HAP-1 (cell line): ENCODE results near the gene NOX3.
"Not testable (repeated sequence)": the region's sequence is repeated elsewhere in the genome, so short reads cannot be mapped to it uniquely, and the experiment has no call there.

ENCODE experiments used
- DNase-seq, 2 experiments: peaks; one replicate each; pipeline ENCODE4 v3.0.0-alpha.2; 2016 to 2020; ENCODE audit warnings: low spot score in 2 of 2
- H3K27me3 ChIP-seq: fragments of 250-450 bp; sonication (Bioruptor Pico); 2 replicates; pipeline ENCODE4 v1.5.1; 2020; ENCODE audit warnings: low read depth, mild to moderate bottlenecking, moderate library complexity
- H3K36me3 ChIP-seq: fragments of 250-450 bp; sonication (Bioruptor Pico); replicated peaks from 2 replicates; pipeline ENCODE4 v1.5.1; 2020; ENCODE audit warnings: mild to moderate bottlenecking
- H3K4me1 ChIP-seq: fragments of 250-450 bp; sonication (Bioruptor Pico); 2 replicates; pipeline ENCODE4 v1.5.1; 2020; ENCODE audit warnings: mild to moderate bottlenecking
- H3K4me3 ChIP-seq: fragments of 250-450 bp; sonication (Bioruptor Pico); 2 replicates; pipeline ENCODE4 v1.5.1; 2020; ENCODE audit warnings: mild to moderate bottlenecking, moderate library complexity
- H3K9me3 ChIP-seq: fragments of 250-450 bp; sonication (Bioruptor Pico); 2 replicates; pipeline ENCODE4 v1.5.1; 2020; ENCODE audit warnings: mild to moderate bottlenecking, moderate library complexity
- in situ Hi-C: fragments of 300-500 bp; cut with MboI; formaldehyde crosslinking; loops from 3 replicates; pipeline ENCODE4 v1.14.3; 2020; ENCODE audit warnings: low sequenced_read_pairs, inconsistent platforms, mixed read lengths

NOX3 gene

DNA sequence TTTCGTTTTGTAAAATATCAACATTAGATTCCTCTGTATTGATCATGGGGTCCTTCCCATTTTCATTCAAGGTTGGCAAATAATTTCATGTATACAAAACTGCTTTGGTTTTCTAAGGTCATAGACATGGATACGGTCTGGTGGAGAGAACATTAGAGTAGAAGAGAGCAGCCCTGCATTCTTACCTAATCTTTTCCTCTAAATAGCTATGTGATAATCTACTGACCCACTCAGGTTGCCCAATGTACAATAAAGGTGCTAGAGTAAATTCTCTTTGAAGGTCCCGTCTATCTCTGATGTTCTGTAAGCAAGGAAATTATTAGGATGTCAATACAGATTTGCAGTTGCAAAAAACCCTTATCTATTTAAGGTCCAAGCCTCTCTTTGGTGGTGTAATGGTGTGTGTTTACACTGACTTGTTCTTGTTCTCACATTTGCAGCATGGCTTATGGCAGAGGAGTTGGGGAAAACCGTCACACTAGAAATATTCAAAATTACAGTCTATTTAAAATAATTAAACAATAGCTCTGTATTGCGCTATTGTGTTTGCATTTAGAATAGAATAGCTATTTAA is 31.2 kb upstream of the NOX3 start:
- in situ Hi-C loops = no loop called here
- no peaks in the 10 kb centered on the region for H3K36me3 ChIP-seq
- H3K4me3 ChIP-seq = no peak overlapping the region
- H3K9me3 ChIP-seq = no peaks in the 10 kb centered on the region
- DNase-seq = no peak
- peaks cover 5% of the 10 kb centered on the region for H3K4me1 ChIP-seq
- no peaks in the 10 kb centered on the region for H3K27me3 ChIP-seq

DNA sequence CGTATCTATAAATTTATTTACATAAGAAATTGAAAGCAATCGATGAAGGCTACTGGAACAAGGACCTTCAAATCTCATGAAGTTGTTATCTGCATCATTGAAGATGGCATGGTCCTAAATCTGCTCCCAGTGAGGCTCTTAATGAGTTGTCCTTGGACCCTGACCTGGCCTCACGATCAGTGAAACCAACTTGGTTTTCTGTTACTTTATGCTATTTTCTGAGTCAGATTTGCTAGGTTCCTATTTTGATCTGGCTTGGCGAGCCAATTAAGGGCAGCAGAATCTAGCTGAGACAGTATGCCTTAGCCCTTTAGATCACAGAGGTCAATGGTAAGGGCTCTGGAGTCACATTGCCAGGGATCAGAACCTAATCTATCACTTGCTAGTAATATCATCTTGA is 30.1 kb upstream of the NOX3 start:
- H3K9me3 ChIP-seq = no peaks in the 10 kb centered on the region
- in situ Hi-C loops = no loop called here
- DNase-seq = no peak
- no peaks in the 10 kb centered on the region for H3K4me1 ChIP-seq
- H3K36me3 ChIP-seq = no peaks in the 10 kb centered on the region
- no peak overlapping the region for H3K4me3 ChIP-seq
- H3K27me3 ChIP-seq = no peaks in the 10 kb centered on the region

DNA sequence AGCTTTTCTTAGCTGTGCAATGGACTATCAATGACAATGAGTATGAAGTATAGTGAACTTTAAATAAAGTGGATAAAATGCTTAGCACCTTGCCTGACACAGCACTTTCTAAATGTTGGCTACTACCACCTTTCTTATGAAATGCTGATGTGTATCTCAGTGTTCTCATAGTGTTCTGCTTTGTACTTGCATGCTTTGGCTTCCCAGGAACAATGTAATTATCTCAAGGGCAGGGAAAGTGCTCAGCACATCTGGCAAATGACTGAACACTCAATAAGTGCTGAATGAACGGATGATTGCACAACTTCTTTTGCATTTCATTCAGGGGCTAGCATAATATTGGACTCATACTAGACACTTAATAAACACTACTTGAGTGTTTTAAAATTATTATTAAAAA is 28.2 kb upstream of the NOX3 start:
- no peaks in the 10 kb centered on the region for H3K36me3 ChIP-seq
- in situ Hi-C loops = no loop called here
- H3K4me3 ChIP-seq = no peak overlapping the region
- no peaks in the 10 kb centered on the region for H3K4me1 ChIP-seq
- peak in 1 of 2 experiments; percentile 38 for DNase-seq
- H3K27me3 ChIP-seq = no peaks in the 10 kb centered on the region
- H3K9me3 ChIP-seq = no peaks in the 10 kb centered on the region

DNA sequence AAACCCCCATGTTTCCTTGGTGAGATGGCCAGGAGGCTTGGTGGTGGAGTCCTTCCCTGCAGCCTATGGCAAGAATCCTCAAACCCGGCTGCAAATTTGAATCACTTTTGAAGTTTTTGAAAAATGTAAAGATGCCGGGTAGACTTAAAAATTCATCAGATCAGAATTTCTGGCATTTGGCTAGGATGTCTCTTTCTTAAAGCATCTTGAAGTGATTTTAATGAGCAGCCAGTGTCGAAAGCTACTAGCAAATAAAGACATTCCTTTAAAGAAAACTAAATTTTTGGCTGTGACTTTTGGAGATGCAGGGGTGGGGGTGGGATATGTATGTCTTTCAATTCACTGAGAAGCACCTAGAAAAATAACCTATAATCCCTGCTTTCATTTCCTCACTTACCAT is 25.6 kb upstream of the NOX3 start:
- H3K27me3 ChIP-seq = no peaks in the 10 kb centered on the region
- in situ Hi-C loops = no loop called here
- H3K4me3 ChIP-seq = no peak overlapping the region
- no peak for DNase-seq
- H3K4me1 ChIP-seq = no peaks in the 10 kb centered on the region
- no peaks in the 10 kb centered on the region for H3K36me3 ChIP-seq
- H3K9me3 ChIP-seq = no peaks in the 10 kb centered on the region

DNA sequence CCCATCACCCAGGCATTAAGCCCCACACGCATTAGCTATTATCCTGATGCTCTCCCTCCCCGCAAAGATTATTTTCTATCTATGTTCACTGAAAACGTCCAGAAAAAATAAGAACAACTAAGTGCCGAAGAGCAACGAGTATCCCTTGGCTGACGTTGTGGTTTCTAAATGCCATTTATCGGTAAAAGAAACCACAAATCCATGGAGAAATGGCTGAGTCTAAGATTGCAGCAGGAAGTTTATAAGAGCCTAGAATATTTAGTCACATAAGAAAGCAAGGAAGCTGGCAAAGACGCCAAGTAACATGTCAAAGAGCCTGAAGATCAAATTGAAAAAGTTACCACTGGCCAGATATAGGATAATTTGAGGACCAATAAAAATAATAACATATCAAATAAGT is 18.1 kb upstream of the NOX3 start:
- no peaks in the 10 kb centered on the region; the same call in 1 of the 2 replicates for H3K9me3 ChIP-seq
- H3K4me1 ChIP-seq = no peaks in the 10 kb centered on the region
- in situ Hi-C loops = no loop called here
- H3K27me3 ChIP-seq = no peaks in the 10 kb centered on the region
- no peak overlapping the region for H3K4me3 ChIP-seq
- no peaks in the 10 kb centered on the region for H3K36me3 ChIP-seq
- no peak for DNase-seq

DNA sequence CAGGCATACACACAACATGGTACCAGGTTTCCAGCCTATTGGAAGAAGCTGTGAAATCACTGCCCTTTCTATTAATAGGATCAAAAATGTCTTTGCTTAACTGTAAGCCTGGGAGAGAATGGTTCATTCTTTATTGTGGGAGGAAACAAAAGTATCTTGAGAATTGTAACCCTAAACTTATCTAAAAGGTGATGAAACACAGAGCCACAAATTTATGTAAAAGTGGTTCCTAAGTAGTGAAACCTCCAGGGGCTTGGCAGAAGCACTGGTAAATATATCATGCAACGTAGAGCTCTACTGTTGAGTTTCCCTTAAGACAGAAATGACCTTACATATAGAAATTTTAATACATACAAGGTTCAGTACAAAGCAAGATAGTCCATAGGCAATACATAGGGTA is 17.2 kb upstream of the NOX3 start:
- Histone ChIP-seq H3K27me3 (no peaks in the 10 kb centered on the region), H3K9me3 (no peaks in the 10 kb centered on the region; the same call in 1 of the 2 replicates), H3K36me3 (no peaks in the 10 kb centered on the region), H3K4me3 (no peak overlapping the region), H3K4me1 (no peaks in the 10 kb centered on the region)
- DNase-seq = no peak
- in situ Hi-C loops = no loop called here

DNA sequence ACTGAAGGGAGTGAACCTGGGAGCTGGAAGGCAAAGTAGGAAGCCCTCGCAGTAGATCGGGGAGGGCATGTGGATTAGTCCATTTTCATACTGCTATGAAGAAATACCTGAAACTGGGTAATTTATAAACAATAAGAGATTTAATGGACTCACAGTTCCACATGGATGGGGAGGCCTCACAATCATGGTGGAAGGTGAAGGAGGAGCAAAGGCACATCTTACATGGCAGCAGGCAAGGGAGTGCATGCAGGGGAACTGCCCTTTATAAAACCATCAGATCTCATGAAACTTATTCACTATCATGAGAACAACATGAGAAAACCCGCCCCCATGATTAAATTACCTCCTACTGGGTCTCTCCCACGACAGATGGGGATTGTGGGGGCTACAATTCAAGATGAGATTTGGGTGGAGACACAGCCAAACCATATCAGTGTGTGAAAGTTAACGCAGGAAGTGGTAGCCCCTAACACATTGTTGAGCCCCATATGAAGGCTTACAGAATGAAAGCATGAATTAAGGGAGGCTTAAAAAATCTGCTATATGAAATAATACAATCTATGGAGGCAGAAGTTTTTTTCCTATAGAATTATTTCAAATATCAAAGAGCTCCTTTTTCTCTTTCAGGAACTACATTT is 15.5 kb upstream of the NOX3 start:
- H3K27me3 ChIP-seq, H3K9me3 ChIP-seq, H3K36me3 ChIP-seq, in situ Hi-C loops, H3K4me1 ChIP-seq, DNase-seq, H3K4me3 ChIP-seq: not testable (repeated sequence)

DNA sequence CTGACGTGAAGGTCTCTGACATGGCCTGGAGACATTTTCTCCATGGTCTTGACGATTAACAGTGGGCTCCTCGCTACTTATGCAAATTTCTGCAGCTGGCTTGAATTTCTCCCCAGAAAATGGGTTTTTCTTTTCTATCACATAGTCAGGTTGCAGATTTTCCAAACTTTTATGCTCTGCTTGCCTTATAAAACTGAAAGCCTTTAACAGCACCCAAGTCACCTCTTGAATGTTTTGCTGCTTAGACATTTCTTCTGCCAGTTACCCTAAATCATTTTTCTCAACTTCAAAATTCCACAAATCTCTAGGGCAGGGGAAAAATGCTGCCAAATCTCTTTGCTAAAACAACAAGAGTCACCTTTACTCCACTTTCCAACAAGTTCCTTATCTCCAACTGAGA is 12.9 kb upstream of the NOX3 start:
- in situ Hi-C loops, H3K27me3 ChIP-seq, H3K4me3 ChIP-seq, H3K36me3 ChIP-seq, DNase-seq, H3K9me3 ChIP-seq, H3K4me1 ChIP-seq: not testable (repeated sequence)

DNA sequence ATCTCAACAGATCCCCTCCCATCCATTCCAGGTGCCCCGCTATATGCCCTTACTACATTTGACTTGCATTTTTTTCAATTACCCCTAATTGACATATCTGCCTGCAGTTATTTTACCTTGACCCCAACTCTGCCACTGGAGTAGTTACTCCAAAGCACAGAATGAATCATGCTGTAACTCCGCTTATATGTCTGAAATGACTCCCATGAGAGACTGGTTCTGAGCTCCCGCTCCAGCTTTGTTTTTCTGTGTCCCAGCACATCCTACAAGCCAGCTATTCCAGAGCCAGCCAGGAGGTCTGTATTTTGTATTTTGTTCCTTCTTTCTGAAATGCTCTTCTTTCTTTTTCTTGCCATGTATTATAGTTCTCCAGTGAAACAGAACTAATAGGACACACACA is 10.9 kb upstream of the NOX3 start:
- H3K9me3 ChIP-seq = no peaks in the 10 kb centered on the region; the same call in 1 of the 2 replicates

DNA sequence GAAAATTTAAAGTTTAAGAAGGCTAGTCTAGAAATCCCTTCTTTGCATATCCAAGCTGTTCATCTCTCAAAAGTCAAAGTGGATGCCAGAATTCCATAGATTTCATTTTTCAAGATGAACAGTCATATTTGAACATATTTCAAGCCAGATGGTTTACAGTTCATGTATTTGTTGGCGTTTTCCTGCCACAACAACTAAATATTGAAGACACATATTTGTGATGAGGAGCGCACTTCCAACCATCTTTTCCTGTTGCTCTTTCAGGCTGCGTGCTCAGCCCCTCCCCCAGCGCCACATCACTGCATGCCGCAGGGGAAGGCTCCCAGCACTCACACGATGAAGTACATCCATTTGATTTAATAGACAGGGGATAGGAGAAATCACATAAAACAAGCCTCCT is 5.9 kb upstream of the NOX3 start:
- Histone ChIP-seq H3K4me1 (no peaks in the 10 kb centered on the region), H3K27me3 (no peaks in the 10 kb centered on the region), H3K4me3 (no peak overlapping the region), H3K9me3 (no peaks in the 10 kb centered on the region), H3K36me3 (no peaks in the 10 kb centered on the region)
- in situ Hi-C loops = no loop called here
- DNase-seq = no peak

More for the DNA sequence above, 10.9 kb upstream of the NOX3 start:
- H3K27me3 ChIP-seq = no peaks in the 10 kb centered on the region
- H3K4me1 ChIP-seq = no peaks in the 10 kb centered on the region
- in situ Hi-C loops = no loop called here
- no peak for DNase-seq
- no peaks in the 10 kb centered on the region for H3K36me3 ChIP-seq
- H3K4me3 ChIP-seq = no peak overlapping the region

DNA sequence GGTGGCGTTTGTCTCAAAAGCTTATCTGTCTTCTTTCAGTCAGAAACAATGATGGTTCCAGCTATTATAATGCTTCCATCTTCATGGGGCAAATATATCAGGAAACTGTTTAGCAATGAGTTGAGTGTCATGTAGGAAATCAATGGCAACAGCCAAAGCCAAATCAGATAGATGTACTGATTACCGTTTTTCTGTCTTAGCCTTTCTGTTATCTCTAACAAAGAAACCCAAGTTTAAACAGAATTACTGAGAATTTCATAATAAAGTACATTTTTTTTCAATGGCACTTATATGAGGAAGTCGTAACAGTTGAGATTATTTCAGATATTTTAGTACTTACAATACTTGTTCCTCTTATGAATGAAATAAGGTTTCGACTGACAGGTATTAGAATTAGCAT is 1.2 kb downstream of the NOX3 start:
- Histone ChIP-seq H3K4me3 (no peak overlapping the region), H3K4me1 (no peaks in the 10 kb centered on the region), H3K9me3 (no peaks in the 10 kb centered on the region), H3K36me3 (no peaks in the 10 kb centered on the region), H3K27me3 (no peaks in the 10 kb centered on the region)
- no peak for DNase-seq
- in situ Hi-C loops = no loop called here

DNA sequence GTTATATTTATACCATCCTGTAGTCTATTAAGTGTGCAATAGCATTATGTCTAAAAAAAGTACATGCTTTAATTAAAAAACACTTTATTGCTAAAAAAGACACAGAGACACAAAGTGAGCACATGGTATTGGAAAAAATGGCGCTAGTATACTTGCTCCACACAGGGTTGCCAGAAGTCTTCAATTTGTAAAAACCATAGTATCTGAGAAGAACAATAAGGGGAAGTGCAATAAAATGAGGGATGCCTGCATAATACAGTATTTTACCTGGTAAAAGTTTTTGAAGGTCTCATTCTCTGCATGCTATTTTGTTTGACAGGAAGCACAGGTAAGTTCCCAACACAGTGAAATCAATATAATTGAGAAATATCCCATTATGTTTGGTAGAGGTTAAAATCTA is 1.6 kb downstream of the NOX3 start:
- Histone ChIP-seq H3K4me1 (no peaks in the 10 kb centered on the region), H3K4me3 (no peak overlapping the region)

DNA sequence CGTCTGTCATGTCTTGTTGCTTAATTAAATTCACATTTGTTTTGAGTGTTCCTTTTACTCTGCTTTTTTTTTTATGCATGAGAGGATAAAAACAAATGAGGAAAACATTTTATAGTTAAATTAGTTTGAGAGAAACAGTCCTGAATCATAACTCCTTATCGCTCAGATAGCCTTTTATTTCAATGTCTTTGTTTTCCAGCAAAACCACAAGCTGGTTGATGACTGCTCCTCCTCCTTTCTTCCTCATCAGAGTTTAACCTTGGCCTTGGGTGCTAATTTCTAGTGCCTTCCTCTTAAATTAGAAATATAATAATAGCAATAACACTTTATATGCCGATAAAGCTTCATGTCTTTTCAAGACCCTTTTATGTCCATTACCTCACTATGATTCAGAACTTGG is 3.1 kb downstream of the NOX3 start:
- Histone ChIP-seq H3K4me3 (no peak overlapping the region), H3K9me3 (no peaks in the 10 kb centered on the region), H3K4me1 (no peaks in the 10 kb centered on the region), H3K27me3 (no peaks in the 10 kb centered on the region), H3K36me3 (no peaks in the 10 kb centered on the region)
- in situ Hi-C loops = no loop called here
- DNase-seq = no peak

More for the DNA sequence above, 1.6 kb downstream of the NOX3 start:
- Histone ChIP-seq H3K27me3 (no peaks in the 10 kb centered on the region), H3K9me3 (no peaks in the 10 kb centered on the region), H3K36me3 (no peaks in the 10 kb centered on the region)
- in situ Hi-C loops = no loop called here
- no peak for DNase-seq

DNA sequence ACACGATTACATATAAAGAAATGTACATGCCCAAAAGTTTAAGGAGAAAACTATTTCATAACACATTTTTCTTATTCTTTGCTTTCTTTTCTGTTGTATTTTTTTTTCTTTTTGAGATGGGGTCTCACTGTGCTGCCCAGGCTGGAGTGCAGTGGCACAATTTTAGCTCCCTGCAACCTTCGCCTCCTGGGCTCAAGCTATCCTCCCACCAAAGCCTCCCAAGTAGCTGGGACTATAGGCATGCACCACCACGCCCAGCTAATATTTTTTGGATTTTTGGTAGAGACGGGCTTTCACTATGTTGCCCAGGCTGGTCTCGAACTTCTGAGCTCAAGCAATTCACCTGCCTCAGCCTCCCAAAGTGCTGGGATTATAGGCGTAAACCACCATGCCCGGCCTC is 4.1 kb downstream of the NOX3 start:
- H3K27me3 ChIP-seq, DNase-seq, in situ Hi-C loops: not testable (repeated sequence)

DNA sequence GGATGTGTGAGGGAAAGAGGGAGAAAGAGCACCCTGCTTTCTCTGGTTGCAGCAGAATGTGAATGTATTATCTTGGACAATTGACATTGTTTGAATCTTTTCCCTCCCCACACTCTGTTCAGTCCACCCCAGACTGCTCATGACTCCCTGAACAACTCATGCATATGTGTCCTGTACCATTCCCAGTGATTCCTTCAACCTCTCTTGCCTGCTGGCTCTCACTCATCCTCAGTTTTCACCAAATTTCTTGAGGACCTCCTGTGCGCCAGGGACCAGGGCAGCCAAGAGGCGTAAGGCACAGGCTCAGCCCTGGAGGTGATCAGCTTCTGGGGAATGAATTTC is 5.4 kb downstream of the NOX3 start:
- Histone ChIP-seq H3K4me3 (no peak overlapping the region), H3K9me3 (no peaks in the 10 kb centered on the region), H3K36me3 (no peaks in the 10 kb centered on the region), H3K27me3 (no peaks in the 10 kb centered on the region), H3K4me1 (no peaks in the 10 kb centered on the region)
- in situ Hi-C loops = no loop called here
- no peak for DNase-seq

More for the DNA sequence above, 4.1 kb downstream of the NOX3 start:
- not testable (repeated sequence) for H3K36me3 ChIP-seq, H3K4me1 ChIP-seq, H3K4me3 ChIP-seq, H3K9me3 ChIP-seq
